WTC11 (cell line): ENCODE measurements around the gene IL17RE. TPM values are rescaled to one million over a fixed set of nuclear protein-coding genes. Genes with fewer than 3 reads are reported as not detected.

Experiments
- ATAC-seq: fragments of 200-7000 bp; cut with Tn5 transposase; 2 replicates; pipeline ENCODE4 v1.10.0; 2021; ENCODE audit warnings: mild to moderate bottlenecking, moderate library complexity
- CTCF ChIA-PET: fragments of 300-600 bp; sonication (Branson Sonifier 250); formaldehyde crosslinking; loops from one replicate; lab custom pipeline; 2021; ENCODE audit warnings: antibody characterized with exemption; lab: Charles Lee
- POLR2A ChIA-PET: fragments of 350-600 bp; sonication (Branson Sonifier 250); formaldehyde crosslinking; loops from one replicate; lab custom pipeline; 2021; ENCODE audit warnings: antibody characterized with exemption; lab: Charles Lee
- DNase-seq: peaks from one replicate; pipeline ENCODE4 v3.0.0; 2021; ENCODE audit warnings: low spot score
- H3K27ac Mint-ChIP-seq: 2 replicates; pipeline ENCODE4 v1.8.0; 2021; ENCODE audit warnings: mixed read lengths
- H3K27me3 Mint-ChIP-seq: 2 replicates; pipeline ENCODE4 v1.8.0; 2021; ENCODE audit warnings: low read depth, mild to moderate bottlenecking, moderate library complexity, mixed read lengths
- H3K36me3 Mint-ChIP-seq: 2 replicates; pipeline ENCODE4 v1.8.0; 2021; ENCODE audit warnings: mixed read lengths
- H3K4me1 Mint-ChIP-seq: 2 replicates; pipeline ENCODE4 v1.8.0; 2022; ENCODE audit warnings: mixed read lengths
- H3K4me3 Mint-ChIP-seq: 2 replicates; pipeline ENCODE4 v1.8.0; 2021; ENCODE audit warnings: mild to moderate bottlenecking, moderate library complexity, mixed read lengths
- H3K9me3 Mint-ChIP-seq: 2 replicates; pipeline ENCODE4 v1.8.0; 2021; ENCODE audit warnings: mixed read lengths
- AR ChIP-seq: fragments of 250-450 bp; sonication (Bioruptor Pico); IDR thresholded peaks from 2 replicates; pipeline ENCODE4 v1.9.0; 2021; ENCODE audit warnings: mild to moderate bottlenecking
- ATF3 ChIP-seq: sonication (generic); formaldehyde crosslinking; conservative IDR thresholded peaks from 2 replicates; pipeline ENCODE4 v1.8.1; 2022; ENCODE audit warnings: mild to moderate bottlenecking, missing genetic modification reagents
- ATF6 ChIP-seq: sonication (generic); formaldehyde crosslinking; IDR thresholded peaks from 2 replicates; pipeline ENCODE4 v1.8.1; 2023; ENCODE audit warnings: mild to moderate bottlenecking, missing genetic modification reagents
- EMX1 ChIP-seq: fragments of 250-450 bp; sonication (Bioruptor Pico); IDR thresholded peaks from 2 replicates; pipeline ENCODE4 v1.8.0; 2021; ENCODE audit warnings: mild to moderate bottlenecking
- FOXJ3 ChIP-seq: sonication (generic); formaldehyde crosslinking; IDR thresholded peaks from 2 replicates; pipeline ENCODE4 v1.9.0; 2021; ENCODE audit warnings: missing genetic modification reagents, mild to moderate bottlenecking, borderline replicate concordance
- FOXK1 ChIP-seq: sonication (generic); formaldehyde crosslinking; IDR thresholded peaks from 2 replicates; pipeline ENCODE4 v1.8.0; 2022; ENCODE audit warnings: mild to moderate bottlenecking, moderate library complexity, missing genetic modification reagents
- GRHL2 ChIP-seq: fragments of 250-450 bp; sonication (Bioruptor Pico); IDR thresholded peaks from 2 replicates; pipeline ENCODE4 v1.8.0; 2022; ENCODE audit warnings: mild to moderate bottlenecking, moderate library complexity; ENCODE audit not compliant: insufficient replicate concordance, severe bottlenecking
- MAX ChIP-seq: sonication (generic); formaldehyde crosslinking; IDR thresholded peaks from 2 replicates; pipeline ENCODE4 v1.8.0; 2022; ENCODE audit warnings: mild to moderate bottlenecking, missing genetic modification reagents
- MYBL2 ChIP-seq: sonication (generic); formaldehyde crosslinking; IDR thresholded peaks from 2 replicates; pipeline ENCODE4 v1.8.1; 2023; ENCODE audit warnings: mild to moderate bottlenecking, moderate library complexity, missing genetic modification reagents
- NFATC4 ChIP-seq: fragments of 250-450 bp; sonication (Bioruptor Pico); IDR thresholded peaks from 2 replicates; pipeline ENCODE4 v1.9.0; 2021; ENCODE audit warnings: mild to moderate bottlenecking
- NR3C1 ChIP-seq: sonication (generic); formaldehyde crosslinking; conservative IDR thresholded peaks from 2 replicates; pipeline ENCODE4 v1.8.1; 2023; ENCODE audit warnings: low read depth, mild to moderate bottlenecking, missing genetic modification reagents
- RELA ChIP-seq: sonication (generic); formaldehyde crosslinking; IDR thresholded peaks from 2 replicates; pipeline ENCODE4 v1.8.1; 2022; ENCODE audit warnings: missing genetic modification reagents, mild to moderate bottlenecking, borderline replicate concordance
- SMAD3 ChIP-seq: sonication (generic); formaldehyde crosslinking; IDR thresholded peaks from 2 replicates; pipeline ENCODE4 v1.8.0; 2022; ENCODE audit warnings: missing genetic modification reagents, mild to moderate bottlenecking, borderline replicate concordance
- SP1 ChIP-seq: sonication (generic); formaldehyde crosslinking; conservative IDR thresholded peaks from 2 replicates; pipeline ENCODE4 v1.8.1; 2022; ENCODE audit warnings: missing genetic modification reagents
- TP53 ChIP-seq: sonication (generic); formaldehyde crosslinking; IDR thresholded peaks from 2 replicates; pipeline ENCODE4 v1.8.1; 2023; ENCODE audit warnings: mild to moderate bottlenecking, missing genetic modification reagents
- USF1 ChIP-seq: sonication (generic); formaldehyde crosslinking; IDR thresholded peaks from 2 replicates; pipeline ENCODE4 v1.8.0; 2022; ENCODE audit warnings: mild to moderate bottlenecking, missing genetic modification reagents
- USF2 ChIP-seq: sonication (generic); formaldehyde crosslinking; IDR thresholded peaks from 2 replicates; pipeline ENCODE4 v1.8.1; 2023; ENCODE audit warnings: mild to moderate bottlenecking, missing genetic modification reagents, moderate library complexity
- ZBTB21 ChIP-seq: sonication (generic); formaldehyde crosslinking; IDR thresholded peaks from 2 replicates; pipeline ENCODE4 v1.8.1; 2023; ENCODE audit warnings: mild to moderate bottlenecking, missing genetic modification reagents, borderline replicate concordance
- ZNF281 ChIP-seq: sonication (generic); formaldehyde crosslinking; IDR thresholded peaks from 2 replicates; pipeline ENCODE4 v1.8.0; 2023; ENCODE audit warnings: mild to moderate bottlenecking, missing genetic modification reagents
- ZNF396 ChIP-seq: fragments of 250-450 bp; sonication (Bioruptor Pico); IDR thresholded peaks from 2 replicates; pipeline ENCODE4 v1.8.0; 2021; ENCODE audit warnings: mild to moderate bottlenecking, moderate library complexity, borderline replicate concordance
- total RNA-seq: library from RNA; stranded (reverse); gene quantifications from 3 replicates; pipeline ENCODE4 v1.2.3, GENCODE V29; 2021

Gene IL17RE
- total RNA-seq, 1 experiment from 2014 or later, result 4.2 TPM

- Mint-ChIP-seq H3K4me1 (peaks cover 23% of the 10 kb centered on the region), H3K27ac (no peak overlapping the region), H3K27me3 (peaks cover 12% of the 10 kb centered on the region)
Observed at GRCh38 chr3:9863058-9863772, 39.4 kb upstream of the IL17RE start.

GRCh38 chr3:9864200-9864927, 38.3 kb upstream of the IL17RE start:
- H3K4me1 Mint-ChIP-seq, result peaks cover 17% of the 10 kb centered on the region
- ChIA-PET CTCF (interaction anchor here (0.7 to 2.5 kb wide), 7 partner anchors 16 to 82 kb away, joined by 3 to 9 read pairs (median 3); partner anchors contain the start of genes CIDEC, CRELD1 and RPUSD3), POLR2A (no interaction called here)
- no peak overlapping the region for H3K4me3 Mint-ChIP-seq
- ATAC-seq (no peak), DNase-seq (no peak)
- H3K27me3 Mint-ChIP-seq, result peaks cover 15% of the 10 kb centered on the region
- no peaks in the 10 kb centered on the region for H3K36me3 Mint-ChIP-seq
- H3K9me3 Mint-ChIP-seq, result no peaks in the 10 kb centered on the region
- H3K27ac Mint-ChIP-seq, result no peak overlapping the region
- TF ChIP-seq AR (CRISPR knock-in tag) (no peak), NR3C1 (CRISPR knock-in tag) (no peak), RELA (CRISPR knock-in tag) (no peak), USF2 (CRISPR knock-in tag) (no peak), FOXJ3 (CRISPR knock-in tag) (no peak), FOXK1 (CRISPR knock-in tag) (no peak), ATF3 (no peak)

More at GRCh38 chr3:9863058-9863772, 39.4 kb upstream of the IL17RE start:
- ATAC-seq (peak; percentile 6), DNase-seq (no peak)
- no peak overlapping the region for H3K4me3 Mint-ChIP-seq
- TF ChIP-seq ATF6 (CRISPR knock-in tag) (no peak), TP53 (CRISPR knock-in tag) (no peak), ZBTB21 (CRISPR knock-in tag) (no peak), USF1 (CRISPR knock-in tag) (no peak), ATF3 (no peak), MAX (no peak), SP1 (no peak), EMX1 (no peak), GRHL2 (CRISPR knock-in tag) (no peak), NR3C1 (CRISPR knock-in tag) (no peak), SMAD3 (CRISPR knock-in tag) (no peak), ZNF396 (CRISPR knock-in tag) (no peak), ZNF281 (no peak), NFATC4 (CRISPR knock-in tag) (no peak), MYBL2 (CRISPR knock-in tag) (no peak)
- H3K36me3 Mint-ChIP-seq, result no peaks in the 10 kb centered on the region
- ChIA-PET CTCF (interaction anchor here (0.5 to 2.5 kb wide), 5 partner anchors 21 to 1290 kb away, joined by 3 to 9 read pairs (median 3); no protein-coding TSS in a partner anchor), POLR2A (no interaction called here)
- H3K9me3 Mint-ChIP-seq, result no peaks in the 10 kb centered on the region
